ENCODE results near the gene TAS2R43. TPM values are rescaled to one million over a fixed set of nuclear protein-coding genes. Genes with fewer than 3 reads are reported as not detected.

The TAS2R43 gene, protein sequence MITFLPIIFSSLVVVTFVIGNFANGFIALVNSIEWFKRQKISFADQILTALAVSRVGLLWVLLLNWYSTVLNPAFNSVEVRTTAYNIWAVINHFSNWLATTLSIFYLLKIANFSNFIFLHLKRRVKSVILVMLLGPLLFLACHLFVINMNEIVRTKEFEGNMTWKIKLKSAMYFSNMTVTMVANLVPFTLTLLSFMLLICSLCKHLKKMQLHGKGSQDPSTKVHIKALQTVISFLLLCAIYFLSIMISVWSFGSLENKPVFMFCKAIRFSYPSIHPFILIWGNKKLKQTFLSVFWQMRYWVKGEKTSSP
- total RNA-seq (2022; extraction: Qiagen RNA extraction; ENCODE audit: low read depth): not detected in 5 replicates

DNA sequence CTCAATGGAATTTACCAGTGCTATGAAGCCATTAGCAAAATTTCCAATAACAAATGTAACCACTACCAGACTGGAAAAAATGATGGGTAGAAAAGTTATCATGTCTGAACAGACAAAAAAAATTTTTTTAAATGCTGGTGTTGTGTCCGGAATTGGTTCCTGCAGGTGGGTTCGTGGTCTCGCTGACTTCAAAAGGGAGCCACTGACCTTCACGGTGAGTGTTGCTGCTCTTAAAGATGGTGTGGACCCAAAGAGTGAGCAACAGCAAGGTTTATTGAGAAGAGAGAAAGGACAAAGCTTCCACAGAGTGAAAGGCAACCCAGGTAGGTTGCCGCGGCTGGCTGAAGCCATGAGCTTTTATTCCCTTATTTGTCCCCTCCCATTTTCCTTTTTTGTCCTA lies at the start of gene TAS2R43:
TAS2R43 (minus strand) TSS at position 186 of the 400 bp plus-strand sequence; CDS start at position 102, 84 bp downstream.

GRCh38 chr12:11134305-11134704 lies 42.2 kb upstream of the TAS2R43 start, which contains the start of gene TAS2R30:
Gene TAS2R30, minus strand, starts transcription at chr12:11134644. Its CDS starts 400 bp downstream, at chr12:11134244.

GRCh38 chr12:11062194-11062593 lies 29.9 kb downstream of the TAS2R43 start, which contains the start of gene TAS2R46:
Gene TAS2R46, minus strand, starts transcription at chr12:11062294. Its CDS starts 0 bp downstream, at chr12:11062294.

Other genes with a start within 250 kb of the TAS2R43 start
- gene PRR4, start 242.8 kb downstream of the TAS2R43 start, total RNA-seq (2022; extraction: Qiagen RNA extraction; ENCODE audit: low read depth): 1.2 to 2.5 TPM (median 1.9 TPM) in 5 replicates
- gene PRH1, start 208.1 kb downstream of the TAS2R43 start, total RNA-seq (2022; extraction: Qiagen RNA extraction; ENCODE audit: low read depth): 2.2 to 5.4 TPM (median 2.9 TPM) in 5 replicates
- gene TAS2R13, start 182.8 kb downstream of the TAS2R43 start, total RNA-seq (2022; extraction: Qiagen RNA extraction; ENCODE audit: low read depth): not detected in 5 replicates
- gene PRH2, start 163.1 kb downstream of the TAS2R43 start, total RNA-seq (2022; extraction: Qiagen RNA extraction; ENCODE audit: low read depth): not detected in 5 replicates
- gene TAS2R14, start 153.1 kb downstream of the TAS2R43 start, total RNA-seq (2022; extraction: Qiagen RNA extraction; ENCODE audit: low read depth): 0.47 to 0.77 TPM (median 0.56 TPM) in 5 replicates
- gene TAS2R50, start 105.4 kb downstream of the TAS2R43 start, total RNA-seq (2022; extraction: Qiagen RNA extraction; ENCODE audit: low read depth): not detected in 5 replicates
- 0.13 to 0.30 TPM (median 0.18 TPM) in 4 of 5 replicates, not detected in the other for gene TAS2R20, start 94.0 kb downstream of the TAS2R43 start, total RNA-seq (2022; extraction: Qiagen RNA extraction; ENCODE audit: low read depth)
- 0.19 TPM in 1 of 5 replicates, not detected in the others for gene TAS2R19, start 69.7 kb downstream of the TAS2R43 start, total RNA-seq (2022; extraction: Qiagen RNA extraction; ENCODE audit: low read depth)
- gene TAS2R31, start 60.9 kb downstream of the TAS2R43 start, total RNA-seq (2022; extraction: Qiagen RNA extraction; ENCODE audit: low read depth): 0.33 TPM in 1 of 5 replicates, not detected in the others
- gene TAS2R46, start 30.0 kb downstream of the TAS2R43 start, total RNA-seq (2022; extraction: Qiagen RNA extraction; ENCODE audit: low read depth): not detected in 5 replicates
- not detected in 5 replicates for gene TAS2R30, start 42.3 kb upstream of the TAS2R43 start, total RNA-seq (2022; extraction: Qiagen RNA extraction; ENCODE audit: low read depth)
- 7.9 to 11.0 TPM (median 8.6 TPM) in 5 replicates for gene SMIM10L1, start 78.9 kb upstream of the TAS2R43 start, total RNA-seq (2022; extraction: Qiagen RNA extraction; ENCODE audit: low read depth)
- not detected in 5 replicates for gene TAS2R42, start 94.6 kb upstream of the TAS2R43 start, total RNA-seq (2022; extraction: Qiagen RNA extraction; ENCODE audit: low read depth)
- not detected in 5 replicates for gene PRB3, start 177.4 kb upstream of the TAS2R43 start, total RNA-seq (2022; extraction: Qiagen RNA extraction; ENCODE audit: low read depth)
- gene PRB4, start 218.1 kb upstream of the TAS2R43 start, total RNA-seq (2022; extraction: Qiagen RNA extraction; ENCODE audit: low read depth): not detected in 5 replicates

Data from A549 treated with ZK216348 at 1 μM for 4 hours (cell line).